Measurements from ENCODE around the gene CBX8. TPM values are rescaled to one million over a fixed set of nuclear protein-coding genes. Genes with fewer than 3 reads are reported as not detected.
A peak's percentile ranks its signal among the peaks of the same experiment; 100 is the strongest.

The CBX8 gene
- polyA plus RNA-seq, 2 of the 4 experiments (the other 2 are of a cell fraction): 1.5 to 13.1 TPM

- Histone ChIP-seq H3K4me3 (no peak overlapping the region), H3K4me2 (no peak overlapping the region), H3K4me1 (peaks cover 18% of the 10 kb centered on the region; the same call in 2 of the 3 replicates), H3K27ac (peak overlapping the region in 1 of 2 experiments; percentile 23; a peak in 1 of 6 replicates), H3K9me3 (no peaks in the 10 kb centered on the region)
- no peak for DNase-seq (ENCODE audit: low read depth in 1 of 2, low spot score in 1 of 2)
- no peak for ATAC-seq
- TF ChIP-seq FOSB (CRISPR knock-in tag; IDR thresholded peaks at IDR 0.05): no peak
- no peak for TF ChIP-seq ZNF302 (CRISPR knock-in tag; IDR thresholded peaks at IDR 0.05)
- TF ChIP-seq GATA3 (IDR thresholded peaks at IDR 0.05; ENCODE audit: borderline replicate concordance): no peak
- no peak for TF ChIP-seq RFX5 (IDR thresholded peaks at IDR 0.05)
- TF ChIP-seq USF2 (IDR thresholded peaks at IDR 0.05): no peak
- no peak for TF ChIP-seq JUNB (IDR thresholded peaks at IDR 0.05)
- TF ChIP-seq MYC (IDR thresholded peaks at IDR 0.05; ENCODE audit: borderline replicate concordance, low read length): no peak
- TF ChIP-seq PBX3 (IDR thresholded peaks at IDR 0.05): no peak
- no peak for TF ChIP-seq FOXS1 (CRISPR knock-in tag; IDR thresholded peaks at IDR 0.05)
- FAIRE-seq: no peak
- ChIA-PET POLR2A (no interaction called here), CTCF (interaction anchor here (1.0 to 10.4 kb wide), 18 partner anchors 10 to 265 kb away, joined by 3 to 254 read pairs (median 10); partner anchors contain the start of genes CBX2 and CBX4)
- 76% methylated on average over 7 of the region's 7 CpGs for WGBS (ENCODE audit: missing lambda C conversion rate)
These were observed 53.9 kb downstream of the CBX8 start for GRCh38 chr17:79742951-79743476.

GRCh38 chr17:79742589-79742918 lies 54.3 kb downstream of the CBX8 start:
- ATAC-seq (no peak), DNase-seq (ENCODE audit: low read depth in 1 of 2, low spot score in 1 of 2) (no peak), FAIRE-seq (no peak)
- Histone ChIP-seq H3K9me3 (no peaks in the 10 kb centered on the region), H3K27ac (no peak overlapping the region), H3K4me1 (peaks cover 18% of the 10 kb centered on the region; the same call in 2 of the 3 replicates), H3K4me2 (peak overlapping the region; percentile 93; the same call in 1 of the 3 replicates), H3K4me3 (no peak overlapping the region)
- 36% methylated on average over 1 of the region's 1 CpG for WGBS (ENCODE audit: missing lambda C conversion rate)
- POLR2A ChIA-PET: no interaction called here
- TF ChIP-seq RAD21 (conservative IDR thresholded peaks at IDR 0.05 in 1 of 2, IDR thresholded peaks at IDR 0.05 in 1 of 2): no peak
- TF ChIP-seq HEYL (CRISPR knock-in tag; IDR thresholded peaks at IDR 0.05): no peak
- no peak for TF ChIP-seq NPAS2 (CRISPR knock-in tag; IDR thresholded peaks at IDR 0.05; ENCODE audit: borderline replicate concordance)
- TF ChIP-seq SREBF2 (IDR thresholded peaks at IDR 0.05): no peak
- no peak for TF ChIP-seq REST (IDR thresholded peaks at IDR 0.05)
- CTCF ChIA-PET: interaction anchor here (0.6 to 10.4 kb wide), 37 partner anchors 9 to 648 kb away, joined by 3 to 254 read pairs (median 4); partner anchors contain the start of genes CBX2 and CBX4

Other genes with a start within 250 kb of the CBX8 start
- 3.3 and 6.7 TPM in 2 replicates for gene RBFOX3, start 186.0 kb downstream of the CBX8 start, polyA plus RNA-seq (2011; rRNA removed)
- 2.6 to 3.4 TPM (median 3.1 TPM) in 3 replicates for gene RBFOX3, start 186.0 kb downstream of the CBX8 start, polyA plus RNA-seq (2017; fragmentation: RNase III; extraction: RNeasy Plus Mini Kit Qiagen cat#74134 plus additional on column Dnase treatment)
- not detected in 2 replicates for gene ENPP7, start 66.1 kb downstream of the CBX8 start, polyA plus RNA-seq (2011; rRNA removed)
- gene ENPP7, start 66.1 kb downstream of the CBX8 start, polyA plus RNA-seq (2017; fragmentation: RNase III; extraction: RNeasy Plus Mini Kit Qiagen cat#74134 plus additional on column Dnase treatment): not detected in 3 replicates
- 7.4 and 8.2 TPM in 2 replicates for gene CBX2, start 18.9 kb downstream of the CBX8 start, polyA plus RNA-seq (2011; rRNA removed)
- gene CBX2, start 18.9 kb downstream of the CBX8 start, polyA plus RNA-seq (2017; fragmentation: RNase III; extraction: RNeasy Plus Mini Kit Qiagen cat#74134 plus additional on column Dnase treatment): 13.6 to 16.4 TPM (median 14.9 TPM) in 3 replicates
- gene CBX4, start 42.4 kb upstream of the CBX8 start, polyA plus RNA-seq (2011; rRNA removed): 21.9 and 34.1 TPM in 2 replicates
- gene CBX4, start 42.4 kb upstream of the CBX8 start, polyA plus RNA-seq (2017; fragmentation: RNase III; extraction: RNeasy Plus Mini Kit Qiagen cat#74134 plus additional on column Dnase treatment): 25.9 to 31.9 TPM (median 31.0 TPM) in 3 replicates
- gene TBC1D16, start 238.8 kb upstream of the CBX8 start, polyA plus RNA-seq (2011; rRNA removed): 8.9 and 12.9 TPM in 2 replicates
- 11.5 to 12.5 TPM (median 12.3 TPM) in 3 replicates for gene TBC1D16, start 238.8 kb upstream of the CBX8 start, polyA plus RNA-seq (2017; fragmentation: RNase III; extraction: RNeasy Plus Mini Kit Qiagen cat#74134 plus additional on column Dnase treatment)
- gene CCDC40, start 239.6 kb upstream of the CBX8 start, polyA plus RNA-seq (2011; rRNA removed): 4.3 and 5.9 TPM in 2 replicates
- gene CCDC40, start 239.6 kb upstream of the CBX8 start, polyA plus RNA-seq (2017; fragmentation: RNase III; extraction: RNeasy Plus Mini Kit Qiagen cat#74134 plus additional on column Dnase treatment): 8.2 to 12.6 TPM (median 11.3 TPM) in 3 replicates